MCF 10A (cell line): ENCODE measurements around the gene PALLD. TPM values are rescaled to one million over a fixed set of nuclear protein-coding genes. Genes with fewer than 3 reads are reported as not detected.
A peak's percentile ranks its signal among the peaks of the same experiment; 100 is the strongest.

Experiments used
- BruUV-seq: library from RNA; stranded (reverse); fragments of 400-500 nt; replicated peaks from 2 replicates; lab custom pipeline; 2021; lab: Mats Ljungman, UMichigan
- CTCF ChIA-PET: fragments of 300-600 bp; sonication (Branson Sonifier 250); formaldehyde crosslinking; extraction: SDS; loops from one replicate; lab custom pipeline; 2021; ENCODE audit warnings: antibody characterized with exemption, inconsistent platforms; lab: Yijun Ruan, JAX
- POLR2A ChIA-PET: fragments of 300-600, 350-650 bp; sonication (Branson Sonifier 250); formaldehyde crosslinking; extraction: SDS; loops from one replicate; lab custom pipeline; 2020; ENCODE audit warnings: antibody characterized with exemption, inconsistent platforms; lab: Yijun Ruan, JAX
- DNase-seq: peaks from one replicate; pipeline ENCODE4 v3.0.0-alpha.2; 2018; ENCODE audit not compliant: unreplicated experiment
- H3K27ac Mint-ChIP-seq: one replicate; pipeline ENCODE4 v1.8.0; 2022; ENCODE audit warnings: mild to moderate bottlenecking, low read depth, mixed read lengths; ENCODE audit not compliant: unreplicated experiment
- H3K27me3 Mint-ChIP-seq: one replicate; pipeline ENCODE4 v1.8.0; 2022; ENCODE audit warnings: mixed read lengths; ENCODE audit not compliant: insufficient read depth, unreplicated experiment
- H3K36me3 Mint-ChIP-seq: one replicate; pipeline ENCODE4 v1.8.0; 2022; ENCODE audit warnings: mild to moderate bottlenecking, moderate library complexity, mixed read lengths; ENCODE audit not compliant: insufficient read depth, unreplicated experiment
- H3K4me1 Mint-ChIP-seq: one replicate; pipeline ENCODE4 v1.8.0; 2022; ENCODE audit warnings: mixed read lengths; ENCODE audit not compliant: insufficient read depth, unreplicated experiment
- H3K4me3 Mint-ChIP-seq: one replicate; pipeline ENCODE4 v1.8.0; 2022; ENCODE audit warnings: mild to moderate bottlenecking, moderate library complexity, mixed read lengths; ENCODE audit not compliant: unreplicated experiment
- H3K9me3 Mint-ChIP-seq: one replicate; pipeline ENCODE4 v1.8.0; 2022; ENCODE audit warnings: mixed read lengths; ENCODE audit not compliant: unreplicated experiment
- CTCF ChIP-seq: fragments of 200-600 bp; IDR thresholded peaks from one replicate; pipeline ENCODE4 v1.8.0; 2022; ENCODE audit warnings: antibody characterized with exemption, mild to moderate bottlenecking; ENCODE audit not compliant: unreplicated experiment
- intact Hi-C: fragments of 100-400 bp; cut with micrococcal nuclease; formaldehyde crosslinking; loops from 2 replicates; pipeline ENCODE4 v1.14.1; 2022
- total RNA-seq: library from RNA; stranded (reverse); gene quantifications from 2 replicates; pipeline ENCODE4 v1.2.3, GENCODE V29; 2022

PALLD gene
- total RNA-seq, 1 experiment from 2014 or later, result 191 TPM

- DNase-seq, result no peak
- Mint-ChIP-seq H3K4me1 (peaks cover 34% of the 10 kb centered on the region), H3K4me3 (no peak overlapping the region), H3K27ac (no peak overlapping the region), H3K36me3 (no peaks in the 10 kb centered on the region), H3K9me3 (no peaks in the 10 kb centered on the region), H3K27me3 (no peaks in the 10 kb centered on the region)
- intact Hi-C loops, result no loop called here
- no TSS peak for BruUV-seq
- CTCF ChIA-PET, result interaction anchor here (1.2 kb wide), 1 partner anchor 37 kb away, joined by 3 read pairs; no protein-coding TSS in a partner anchor
- POLR2A ChIA-PET, result interaction anchor here (0.5 to 2.4 kb wide), 8 partner anchors 10 to 392 kb away, joined by 3 to 6 read pairs (median 3); no protein-coding TSS in a partner anchor
- TF ChIP-seq CTCF, result no peak
These were observed 141.3 kb downstream of the PALLD start for GRCh38 chr4:168637872-168638756.

GRCh38 chr4:168639914-168640313 is 143.1 kb downstream of the PALLD start:
- Mint-ChIP-seq H3K9me3 (no peaks in the 10 kb centered on the region), H3K27me3 (no peaks in the 10 kb centered on the region), H3K4me3 (no peak overlapping the region), H3K4me1 (peaks cover 18% of the 10 kb centered on the region), H3K36me3 (no peaks in the 10 kb centered on the region), H3K27ac (peak overlapping the region; percentile 17)
- intact Hi-C loops, result no loop called here
- BruUV-seq, result no TSS peak
- POLR2A ChIA-PET, result interaction anchor here (1.2 kb wide), 1 partner anchor 16 kb away, joined by 4 read pairs; no protein-coding TSS in a partner anchor
- TF ChIP-seq CTCF, result no peak
- CTCF ChIA-PET, result interaction anchor here (0.7 to 1.1 kb wide), 3 partner anchors 9 to 56 kb away, joined by 3 to 4 read pairs (median 3); no protein-coding TSS in a partner anchor
- DNase-seq, result no peak

- POLR2A ChIA-PET, result interaction anchor here (0.6 to 1.3 kb wide), 2 partner anchors 9 to 123 kb away, joined by 3 to 4 read pairs; no protein-coding TSS in a partner anchor
- peaks cover 9% of the 10 kb centered on the region for H3K4me1 Mint-ChIP-seq
These were observed 144.9 kb downstream of the PALLD start for GRCh38 chr4:168641811-168642140.

More at GRCh38 chr4:168641811-168642140, 144.9 kb downstream of the PALLD start:
- intact Hi-C loops, result no loop called here
- DNase-seq, result no peak
- CTCF ChIA-PET, result no interaction called here
- Mint-ChIP-seq H3K9me3 (no peaks in the 10 kb centered on the region), H3K27me3 (no peaks in the 10 kb centered on the region), H3K4me3 (no peak overlapping the region), H3K27ac (no peak overlapping the region), H3K36me3 (no peaks in the 10 kb centered on the region)
- no TSS peak for BruUV-seq
- TF ChIP-seq CTCF, result no peak
